ENCODE results near the gene TLL1. TPM values are rescaled to one million over a fixed set of nuclear protein-coding genes. Genes with fewer than 3 reads are reported as not detected.

The TLL1 gene
- polyA plus RNA-seq, 1 donor = 2.0 TPM

GRCh38 chr4:166146806-166147540, 273.9 kb downstream of the TLL1 start:
- no peak for DNase-seq

Measured in left kidney (tissue), 2 donors.